GM23248 (cell line): ENCODE results near the gene HOXD12. TPM values are rescaled to one million over a fixed set of nuclear protein-coding genes. Genes with fewer than 3 reads are reported as not detected.

Experiments
- DNase-seq: peaks from one replicate; pipeline ENCODE4 v3.0.0-alpha.2; 2015
- H2AFZ ChIP-seq: fragments of 200-600 bp; sonication (generic); 2 replicates; pipeline ENCODE4 v1.6.1; 2016; ENCODE audit warnings: antibody characterized with exemption
- H3F3A ChIP-seq: fragments of 200-600 bp; sonication (generic); 2 replicates; pipeline ENCODE4 v1.6.1; 2016; ENCODE audit warnings: mild to moderate bottlenecking, antibody characterized with exemption, mixed run types; ENCODE audit not compliant: insufficient read depth
- H3K27ac ChIP-seq: fragments of 200-600 bp; sonication (generic); 2 replicates; pipeline ENCODE4 v1.5.1; 2016; ENCODE audit warnings: mild to moderate bottlenecking
- H3K27me3 ChIP-seq: fragments of 200-600 bp; sonication (generic); replicated peaks from 2 replicates; pipeline ENCODE4 v1.6.1; 2016; ENCODE audit warnings: mild to moderate bottlenecking; ENCODE audit not compliant: insufficient read depth
- H3K36me3 ChIP-seq: fragments of 200-600 bp; sonication (generic); 2 replicates; pipeline ENCODE4 v1.6.1; 2016; ENCODE audit warnings: low read depth, mild to moderate bottlenecking
- H3K4me1 ChIP-seq: fragments of 200-600 bp; sonication (generic); 2 replicates; pipeline ENCODE4 v1.6.1; 2016; ENCODE audit warnings: mild to moderate bottlenecking; ENCODE audit not compliant: insufficient read depth
- H3K4me2 ChIP-seq: fragments of 200-600 bp; sonication (generic); one replicate; pipeline ENCODE4 v1.6.1; 2016; ENCODE audit warnings: mild to moderate bottlenecking; ENCODE audit not compliant: unreplicated experiment
- H3K4me3 ChIP-seq: fragments of 200-600 bp; sonication (generic); 2 replicates; pipeline ENCODE4 v1.5.1; 2016; ENCODE audit warnings: mild to moderate bottlenecking
- H3K79me2 ChIP-seq: fragments of 200-600 bp; sonication (generic); 2 replicates; pipeline ENCODE4 v1.6.1; 2016; ENCODE audit warnings: mild to moderate bottlenecking; ENCODE audit not compliant: insufficient read depth
- H3K9ac ChIP-seq: fragments of 200-600 bp; sonication (generic); 2 replicates; pipeline ENCODE4 v1.6.1; 2016; ENCODE audit warnings: mild to moderate bottlenecking
- H3K9me2 ChIP-seq: fragments of 200-600 bp; sonication (generic); 2 replicates; pipeline ENCODE4 v1.6.1; 2016; ENCODE audit warnings: mixed run types, mild to moderate bottlenecking, moderate library complexity; ENCODE audit not compliant: insufficient read depth
- H3K9me3 ChIP-seq: fragments of 200-600 bp; sonication (generic); one replicate; pipeline ENCODE4 v1.6.1; 2017; ENCODE audit warnings: low read depth
- H4K20me1 ChIP-seq: fragments of 200-600 bp; sonication (generic); 2 replicates; pipeline ENCODE4 v1.6.0; 2016; ENCODE audit not compliant: insufficient read depth
- EZH2 ChIP-seq: fragments of 200-600 bp; sonication (generic); IDR thresholded peaks from 2 replicates; pipeline ENCODE4 v1.6.1; 2018; ENCODE audit warnings: antibody characterized with exemption, mild to moderate bottlenecking; ENCODE audit not compliant: insufficient read depth, poor library complexity, severe bottlenecking
- EZH2phosphoT487 ChIP-seq: fragments of 200-600 bp; sonication (generic); IDR thresholded peaks from 2 replicates; pipeline ENCODE4 v1.6.1; 2018; ENCODE audit warnings: antibody characterized with exemption, moderate library complexity, mild to moderate bottlenecking, low read depth; ENCODE audit not compliant: insufficient read depth
- WGBS, 2 experiments: methylation state at CpG; one replicate each; pipeline ENCODE4 v1.1.6; 2015 to 2017; ENCODE audit warnings: low lambda C conversion rate in 2 of 2, low coverage in 1 of 2; ENCODE audit errors: missing lambda C conversion rate in 2 of 2; 5-methylcytosine and 5-hydroxymethylcytosine counted together
- in situ Hi-C: fragments of 300-500 bp; cut with MboI; formaldehyde crosslinking; loops from 2 replicates; pipeline ENCODE4 v1.15.0; 2020
- microRNA counts: library from miRNA; unstranded; fragments of <30 nt; microRNA quantifications from one replicate; lab custom pipeline; 2016
- microRNA-seq: library from miRNA; unstranded; fragments of <30 nt; microRNA quantifications from one replicate; pipeline ENCODE4, GENCODE V29; 2016; ENCODE audit warnings: borderline number of aligned reads
- polyA plus RNA-seq: library from polyadenylated mRNA; unstranded; fragments of >200 nt; fragmentation: Nextera tagmentation; extraction: Ambion mirVana; gene quantifications from 2 replicates; pipeline ENCODE4 v1.2.1, GENCODE V29; 2016
- small RNA-seq: library from RNA; depleted of rRNA; stranded (forward); fragments of <200 nt; gene quantifications from one replicate; pipeline ENCODE3, GENCODE V24; 2014; ENCODE audit warnings: low read depth, low replicate concordance
- total RNA-seq: library from RNA; depleted of rRNA; stranded (reverse); fragments of >200 nt; shearing (Covaris generic); gene quantifications from 2 replicates; pipeline ENCODE4 v1.2.3, GENCODE V29; 2014; rRNA removed

HOXD12 gene
- total and polyA plus RNA-seq, 2 experiments from 2014 or later: 0.19 to 0.22 TPM

DNA sequence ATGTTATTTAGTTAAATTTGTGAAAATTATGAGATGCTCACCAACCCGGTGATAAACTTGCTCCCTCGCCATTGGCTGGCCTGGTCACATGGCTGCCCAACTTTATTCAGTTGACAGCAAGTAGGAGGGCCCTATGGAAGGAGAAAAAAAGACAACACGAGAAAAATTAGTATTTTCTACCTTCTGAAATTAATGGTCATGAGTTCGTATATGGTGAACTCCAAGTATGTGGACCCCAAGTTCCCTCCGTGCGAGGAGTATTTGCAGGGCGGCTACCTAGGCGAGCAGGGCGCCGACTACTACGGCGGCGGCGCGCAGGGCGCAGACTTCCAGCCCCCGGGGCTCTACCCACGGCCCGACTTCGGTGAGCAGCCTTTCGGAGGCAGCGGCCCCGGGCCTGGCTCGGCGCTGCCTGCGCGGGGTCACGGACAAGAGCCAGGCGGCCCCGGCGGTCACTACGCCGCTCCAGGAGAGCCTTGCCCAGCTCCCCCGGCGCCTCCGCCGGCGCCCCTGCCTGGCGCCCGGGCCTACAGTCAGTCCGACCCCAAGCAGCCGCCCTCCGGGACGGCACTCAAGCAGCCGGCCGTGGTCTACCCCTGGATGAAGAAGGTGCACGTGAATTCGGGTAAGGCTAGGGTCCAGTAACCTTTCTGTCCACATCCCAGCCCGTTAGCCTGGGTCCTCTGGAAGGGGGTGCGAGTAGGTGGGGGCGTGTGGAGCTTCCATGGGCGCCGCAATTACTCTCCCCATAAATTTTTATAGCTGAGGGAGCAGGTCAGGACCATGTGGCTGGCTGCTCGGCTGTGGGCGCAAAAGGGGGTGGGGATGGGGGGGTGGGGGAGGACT is 52.1 kb downstream of the HOXD12 start, which contains the start of gene HOXD4:
TSS of gene HOXD4 (plus strand) at position 109 of the 846 bp plus-strand sequence. CDS start at position 193, 84 bp downstream.
- Histone ChIP-seq H3K36me3 (peaks cover 9% of the 10 kb centered on the region; the same call in 1 of the 2 replicates), H4K20me1 (no peaks in the 10 kb centered on the region), H3K9ac (no peak within 1 kb of the TSS), H3K4me2 (no peak within 1 kb of the TSS), H3K9me2 (no peaks in the 10 kb centered on the region), H3K4me3 (no peak within 1 kb of the TSS), H2AFZ (no peak within 1 kb of the TSS), H3K4me1 (no peaks in the 10 kb centered on the region; the same call in 1 of the 2 replicates), H3K79me2 (peaks cover 49% of the 10 kb centered on the region), H3K9me3 (no peaks in the 10 kb centered on the region), H3K27ac (no peak within 1 kb of the TSS), H3K27me3 (no peaks in the 10 kb centered on the region), H3F3A (peaks cover 22% of the 10 kb centered on the region; the same call in 1 of the 2 replicates)
- TF ChIP-seq EZH2 (no peak), EZH2phosphoT487 (no peak)
- DNase-seq: no peak
- in situ Hi-C loops: no loop called here
- 91 to 95% methylated on average over 48 to 55 of the region's 55 CpGs for WGBS, 2 experiments

MicroRNAs encoded within 50 kb of the gene (microRNA counts, 767-probe panel; counts per million panel counts)
- microRNA hsa-miR-10b-5p (lab: Ali Mortazavi, UCI): 5,066 counts per million, percentile 89 among the panel's probes with 10 or more counts

Small RNAs within 50 kb of the gene (microRNA-seq; reads per million reads assigned to microRNA genes)
- gene MIR10B: 11,588 reads per million, percentile 96 among the genes with 10 or more reads in this experiment

Small RNAs within 50 kb of the gene (small RNA-seq; reads per million reads assigned to genes)
- 3,686 reads per million, percentile 100 among the genes with 10 or more reads in this experiment for gene MIR10B

Other genes with a start within 250 kb of the HOXD12 start
- gene LNPK, start 97.5 kb upstream of the HOXD12 start, total RNA-seq: 68.3 and 73.1 TPM in 2 replicates
- 66.1 and 67.1 TPM in 2 replicates for gene LNPK, start 97.5 kb upstream of the HOXD12 start, polyA plus RNA-seq
- not detected in 2 replicates for gene EVX2, start 15.8 kb upstream of the HOXD12 start, total RNA-seq
- not detected in 2 replicates for gene EVX2, start 15.8 kb upstream of the HOXD12 start, polyA plus RNA-seq
- 1.0 and 3.8 TPM in 2 replicates for gene HOXD13, start 7.1 kb upstream of the HOXD12 start, total RNA-seq
- gene HOXD13, start 7.1 kb upstream of the HOXD12 start, polyA plus RNA-seq: 1.9 and 2.4 TPM in 2 replicates
- gene HOXD11, start 7.5 kb downstream of the HOXD12 start, total RNA-seq: 28.4 and 31.6 TPM in 2 replicates
- 27.7 and 30.0 TPM in 2 replicates for gene HOXD11, start 7.5 kb downstream of the HOXD12 start, polyA plus RNA-seq
- 17.2 and 23.5 TPM in 2 replicates for gene HOXD10, start 17.0 kb downstream of the HOXD12 start, total RNA-seq
- 10.9 and 16.0 TPM in 2 replicates for gene HOXD10, start 17.0 kb downstream of the HOXD12 start, polyA plus RNA-seq
- 4.2 and 7.0 TPM in 2 replicates for gene HOXD9, start 22.9 kb downstream of the HOXD12 start, total RNA-seq
- gene HOXD9, start 22.9 kb downstream of the HOXD12 start, polyA plus RNA-seq: 5.7 and 7.2 TPM in 2 replicates
- 23.4 and 27.8 TPM in 2 replicates for gene HOXD8, start 29.9 kb downstream of the HOXD12 start, total RNA-seq
- gene HOXD8, start 29.9 kb downstream of the HOXD12 start, polyA plus RNA-seq: 18.0 and 19.7 TPM in 2 replicates
- gene HOXD4, start 51.8 kb downstream of the HOXD12 start, total RNA-seq: 2.5 and 7.8 TPM in 2 replicates
- 0.54 and 1.4 TPM in 2 replicates for gene HOXD4, start 51.8 kb downstream of the HOXD12 start, polyA plus RNA-seq
- 3.2 and 5.2 TPM in 2 replicates for gene HOXD3, start 57.5 kb downstream of the HOXD12 start, total RNA-seq
- 1.9 and 2.3 TPM in 2 replicates for gene HOXD3, start 57.5 kb downstream of the HOXD12 start, polyA plus RNA-seq
- gene HOXD1, start 88.9 kb downstream of the HOXD12 start, total RNA-seq: 0.13 and 0.43 TPM in 2 replicates
- 1.5 and 2.2 TPM in 2 replicates for gene HOXD1, start 88.9 kb downstream of the HOXD12 start, polyA plus RNA-seq
- 47.9 and 49.3 TPM in 2 replicates for gene MTX2, start 169.6 kb downstream of the HOXD12 start, total RNA-seq
- gene MTX2, start 169.6 kb downstream of the HOXD12 start, polyA plus RNA-seq: 60.6 and 61.8 TPM in 2 replicates